GM19238 (cell line): ENCODE data around the gene TENM4.
A peak's percentile ranks its signal among the peaks of the same experiment; 100 is the strongest.

ENCODE experiments used
- DNase-seq: peaks from one replicate; pipeline ENCODE4 v3.0.0; 2011; ENCODE audit warnings: low spot score; ENCODE audit not compliant: insufficient read length

Gene TENM4

GRCh38 chr11:79421820-79422219 is 19.0 kb downstream of the TENM4 start:
- DNase-seq: no peak

- no peak for DNase-seq
Measured at GRCh38 chr11:79419120-79419519, 21.7 kb downstream of the TENM4 start.

GRCh38 chr11:79418241-79418640 is 22.6 kb downstream of the TENM4 start:
- no peak for DNase-seq

GRCh38 chr11:79417069-79417920 is 23.5 kb downstream of the TENM4 start:
- no peak for DNase-seq

- DNase-seq: no peak
Measured at GRCh38 chr11:79415912-79416311, 24.9 kb downstream of the TENM4 start.

- no peak for DNase-seq
Measured at GRCh38 chr11:79415411-79415810, 25.4 kb downstream of the TENM4 start.

- no peak for DNase-seq
Measured at GRCh38 chr11:79414644-79415317, 26.0 kb downstream of the TENM4 start.

- no peak for DNase-seq
Measured at GRCh38 chr11:79414041-79414440, 26.8 kb downstream of the TENM4 start.

GRCh38 chr11:79413268-79413667 is 27.6 kb downstream of the TENM4 start:
- no peak for DNase-seq

- no peak for DNase-seq
Measured at GRCh38 chr11:79412761-79413160, 28.1 kb downstream of the TENM4 start.

GRCh38 chr11:79409330-79409729 is 31.5 kb downstream of the TENM4 start:
- DNase-seq: no peak

- peak; percentile 16 for DNase-seq
Measured at GRCh38 chr11:79406376-79406775, 34.5 kb downstream of the TENM4 start.

GRCh38 chr11:79404806-79405205 is 36.0 kb downstream of the TENM4 start:
- no peak for DNase-seq

GRCh38 chr11:79404325-79404724 is 36.5 kb downstream of the TENM4 start:
- no peak for DNase-seq

- DNase-seq: no peak
Measured at GRCh38 chr11:79403839-79404238, 37.0 kb downstream of the TENM4 start.

- DNase-seq: no peak
Measured at GRCh38 chr11:79402912-79403311, 37.9 kb downstream of the TENM4 start.

GRCh38 chr11:79400717-79401330 is 40.0 kb downstream of the TENM4 start:
- no peak for DNase-seq

- no peak for DNase-seq
Measured at GRCh38 chr11:79400206-79400605, 40.6 kb downstream of the TENM4 start.

GRCh38 chr11:79397252-79397651 is 43.6 kb downstream of the TENM4 start:
- DNase-seq: no peak

- no peak for DNase-seq
Measured at GRCh38 chr11:79396674-79397073, 44.2 kb downstream of the TENM4 start.

- DNase-seq: no peak
Measured at GRCh38 chr11:79396001-79396400, 44.8 kb downstream of the TENM4 start.

- DNase-seq: no peak
Measured at GRCh38 chr11:79393362-79394043, 47.3 kb downstream of the TENM4 start.
